Chondrocyte (in vitro differentiated cells): ENCODE data around the gene SMC2. TPM values are rescaled to one million over a fixed set of nuclear protein-coding genes. Genes with fewer than 3 reads are reported as not detected.

Source experiments
- DNase-seq: peaks from one replicate; pipeline ENCODE4 v3.0.0; 2021; ENCODE audit warnings: mixed read lengths, low spot score
- H3K27ac Mint-ChIP-seq: one replicate; pipeline ENCODE4 v1.8.0; 2021; ENCODE audit warnings: mild to moderate bottlenecking, moderate library complexity, mixed read lengths; ENCODE audit not compliant: unreplicated experiment
- H3K27me3 Mint-ChIP-seq: 2 replicates; pipeline ENCODE4 v1.8.0; 2021; ENCODE audit warnings: low read depth, mixed read lengths
- H3K36me3 Mint-ChIP-seq: 2 replicates; pipeline ENCODE4 v1.8.0; 2021; ENCODE audit warnings: low read depth, mixed read lengths
- H3K4me1 Mint-ChIP-seq: 2 replicates; pipeline ENCODE4 v1.8.0; 2021; ENCODE audit warnings: low read depth, mild to moderate bottlenecking, mixed read lengths
- H3K4me3 Mint-ChIP-seq: one replicate; pipeline ENCODE4 v1.8.0; 2021; ENCODE audit warnings: mild to moderate bottlenecking, moderate library complexity, mixed read lengths; ENCODE audit not compliant: unreplicated experiment
- H3K9me3 Mint-ChIP-seq: 2 replicates; pipeline ENCODE4 v1.8.0; 2021; ENCODE audit warnings: low read depth, mixed read lengths
- CTCF ChIP-seq: fragments of 200-600 bp; sonication (generic); IDR thresholded peaks from 2 replicates; pipeline ENCODE4 v1.5.0; 2021; ENCODE audit warnings: antibody characterized with exemption, mild to moderate bottlenecking, moderate library complexity
- total RNA-seq: library from RNA; stranded (reverse); gene quantifications from 3 replicates; pipeline ENCODE4 v1.2.1, GENCODE V29; 2021

The SMC2 gene
- total RNA-seq, 1 donor from 2014 or later: 9.6 TPM

DNA sequence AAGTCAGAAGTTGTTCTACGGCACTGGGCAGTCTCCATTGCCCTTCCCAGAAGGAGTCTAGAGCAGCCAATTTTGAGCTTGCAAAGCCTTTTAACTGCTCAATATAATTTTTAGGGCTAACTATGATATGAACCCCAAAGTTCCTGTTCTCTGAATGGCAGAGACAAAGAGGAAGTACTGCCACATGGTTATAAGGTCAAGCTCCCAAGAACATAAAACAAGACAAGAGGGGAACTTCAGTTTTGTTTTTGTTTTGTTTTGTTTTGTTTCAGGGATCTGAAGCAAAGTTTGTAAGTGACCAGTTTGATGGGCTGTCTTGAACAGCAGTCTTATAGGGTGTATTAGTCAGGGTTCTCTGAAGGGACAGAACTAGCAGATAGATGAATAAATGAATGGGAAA, 11.9 kb upstream of the SMC2 start:
- no peak for TF ChIP-seq CTCF
- Mint-ChIP-seq H3K27ac (no peak overlapping the region), H3K4me3 (no peak overlapping the region), H3K36me3 (peaks cover 1% of the 10 kb centered on the region), H3K9me3 (peaks cover 13% of the 10 kb centered on the region), H3K27me3 (peaks cover 20% of the 10 kb centered on the region), H3K4me1 (no peaks in the 10 kb centered on the region)
- DNase-seq: no peak

DNA sequence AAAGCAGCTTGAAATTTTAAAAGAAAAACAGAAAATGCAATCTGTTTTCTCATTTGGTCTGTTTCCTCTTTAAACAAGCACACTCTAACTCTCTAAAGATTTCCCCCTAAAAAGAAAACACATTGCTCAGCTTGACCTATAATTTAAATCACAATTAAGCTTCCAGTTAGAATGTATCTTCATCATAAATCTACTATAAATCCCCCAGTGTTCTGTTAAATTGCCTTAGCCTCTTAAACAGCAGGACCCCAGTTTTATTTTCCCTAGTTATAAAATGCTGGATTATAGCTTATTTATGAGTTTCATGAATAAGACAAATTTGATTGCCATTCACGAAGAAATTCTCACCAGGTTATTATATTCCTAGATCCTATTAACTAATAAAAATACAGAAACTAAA, 8.6 kb upstream of the SMC2 start:
- H3K27ac Mint-ChIP-seq: no peak overlapping the region
- no peaks in the 10 kb centered on the region for H3K4me1 Mint-ChIP-seq
- peaks cover 1% of the 10 kb centered on the region for H3K36me3 Mint-ChIP-seq
- no peak for DNase-seq
- H3K9me3 Mint-ChIP-seq: peaks cover 15% of the 10 kb centered on the region
- no peak overlapping the region for H3K4me3 Mint-ChIP-seq
- peaks cover 22% of the 10 kb centered on the region for H3K27me3 Mint-ChIP-seq
- TF ChIP-seq CTCF: no peak

DNA sequence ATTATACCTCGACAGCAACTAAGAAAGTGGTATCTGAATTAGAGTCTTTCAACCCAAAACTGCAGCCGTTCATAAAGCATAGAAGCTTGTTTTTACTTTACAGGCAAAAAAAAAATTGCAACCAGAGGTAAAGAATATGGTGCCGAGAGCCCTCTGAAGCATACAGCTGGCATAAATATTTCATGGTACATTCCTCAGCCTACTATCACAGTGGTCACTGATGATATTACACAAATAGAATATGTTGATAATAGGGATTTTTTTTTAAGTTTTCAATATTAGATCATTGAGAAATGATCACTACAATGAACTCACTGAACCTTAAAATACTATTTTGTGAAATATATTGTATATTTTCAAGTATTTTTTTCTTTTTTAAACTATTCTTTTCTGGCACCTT, 6.2 kb upstream of the SMC2 start:
- Mint-ChIP-seq H3K27ac (no peak overlapping the region), H3K36me3 (no peaks in the 10 kb centered on the region), H3K4me1 (peaks cover 14% of the 10 kb centered on the region), H3K27me3 (peaks cover 22% of the 10 kb centered on the region), H3K4me3 (no peak overlapping the region), H3K9me3 (peaks cover 5% of the 10 kb centered on the region)
- DNase-seq: no peak
- peak; percentile 8 for TF ChIP-seq CTCF

- H3K36me3 Mint-ChIP-seq: no peaks in the 10 kb centered on the region
- H3K27ac Mint-ChIP-seq: no peak overlapping the region
- peaks cover 20% of the 10 kb centered on the region for H3K27me3 Mint-ChIP-seq
- no peak for TF ChIP-seq CTCF
- peaks cover 5% of the 10 kb centered on the region for H3K9me3 Mint-ChIP-seq
- H3K4me3 Mint-ChIP-seq: no peak overlapping the region
- DNase-seq: no peak
- peaks cover 18% of the 10 kb centered on the region for H3K4me1 Mint-ChIP-seq
These were observed 5.7 kb upstream of the SMC2 start for GRCh38 chr9:104088416-104088815.

GRCh38 chr9:104090578-104090977, 3.5 kb upstream of the SMC2 start:
- H3K9me3 Mint-ChIP-seq: peaks cover 5% of the 10 kb centered on the region

More at GRCh38 chr9:104090578-104090977, 3.5 kb upstream of the SMC2 start:
- DNase-seq: no peak
- Mint-ChIP-seq H3K27me3 (peaks cover 10% of the 10 kb centered on the region), H3K4me3 (no peak overlapping the region), H3K27ac (no peak overlapping the region), H3K4me1 (peaks cover 29% of the 10 kb centered on the region), H3K36me3 (no peaks in the 10 kb centered on the region)
- TF ChIP-seq CTCF: no peak
